GM12878 (cell line): ENCODE measurements around the gene TPK1.

Source experiments
- CHD2 ChIP-seq: IDR thresholded peaks from 2 replicates; pipeline ENCODE4 v1.6.1; 2011; ENCODE audit warnings: low read depth, low read length, improper control_type of control experiment, borderline replicate concordance
- CREB1 ChIP-seq: IDR thresholded peaks from 2 replicates; pipeline ENCODE4 v1.6.1; 2012; ENCODE audit warnings: low read depth, mild to moderate bottlenecking, inconsistent platforms
- EP300 ChIP-seq, 2 experiments: fragments of 150-350 bp in 1 of 2; IDR thresholded peaks; 2 replicates each; pipeline ENCODE4 v1.6.1; 2011 to 2012; ENCODE audit warnings: low read depth in 2 of 2, low read length in 2 of 2, borderline replicate concordance in 1 of 2, improper control_type of control experiment in 1 of 2, inconsistent platforms in 1 of 2; ENCODE audit not compliant: control insufficient read depth in 1 of 2
- FOS ChIP-seq: IDR thresholded peaks from 3 replicates; pipeline ENCODE4 v1.6.1; 2011; ENCODE audit warnings: borderline replicate concordance; ENCODE audit not compliant: insufficient read length; ENCODE audit errors: extremely low read depth
- FOXM1 ChIP-seq: IDR thresholded peaks from 2 replicates; pipeline ENCODE4 v1.6.1; 2012; ENCODE audit warnings: low read depth, mild to moderate bottlenecking, inconsistent platforms, low read length, moderate library complexity
- IKZF1 ChIP-seq: fragments of 450-650 bp; conservative IDR thresholded peaks from 2 replicates; pipeline ENCODE4 v1.6.1; 2017; ENCODE audit warnings: antibody characterized with exemption, mild to moderate bottlenecking
- KAT2A ChIP-seq: conservative IDR thresholded peaks from 2 replicates; pipeline ENCODE4 v1.6.1; 2011; ENCODE audit warnings: low read depth, low read length; ENCODE audit not compliant: control insufficient read depth
- POLR2AphosphoS5 ChIP-seq: IDR thresholded peaks from 2 replicates; pipeline ENCODE4 v1.6.1; 2011; ENCODE audit warnings: mild to moderate bottlenecking, low read length, inconsistent platforms
- YY1 ChIP-seq: IDR thresholded peaks from 2 replicates; pipeline ENCODE4 v1.6.1; 2011; ENCODE audit warnings: low read depth, mild to moderate bottlenecking, low read length
- ZNF217 ChIP-seq: fragments of 450-650 bp; IDR thresholded peaks from 2 replicates; pipeline ENCODE4 v1.6.1; 2017; ENCODE audit warnings: antibody characterized with exemption, mild to moderate bottlenecking
- TF ChIP-seq, protein P1 (sequence below): fragments of 450-650 bp; IDR thresholded peaks from 2 replicates; pipeline ENCODE4 v1.6.1; 2017; ENCODE audit warnings: borderline replicate concordance
- TF ChIP-seq, protein P2 (sequence below), 3 experiments: IDR thresholded peaks in 2 of 3; conservative IDR thresholded peaks in 1 of 3; 2 replicates each; pipeline ENCODE4 v1.5.1; 2011; ENCODE audit warnings: low read depth in 3 of 3, low read length in 3 of 3, mild to moderate bottlenecking in 3 of 3, control low read depth in 2 of 3, moderate library complexity in 2 of 3, inconsistent platforms in 1 of 3, mixed read lengths in 1 of 3; ENCODE audit not compliant: control insufficient read depth in 2 of 3, insufficient read depth in 1 of 3; ENCODE audit errors: extremely low read depth in 1 of 3

DNA sequence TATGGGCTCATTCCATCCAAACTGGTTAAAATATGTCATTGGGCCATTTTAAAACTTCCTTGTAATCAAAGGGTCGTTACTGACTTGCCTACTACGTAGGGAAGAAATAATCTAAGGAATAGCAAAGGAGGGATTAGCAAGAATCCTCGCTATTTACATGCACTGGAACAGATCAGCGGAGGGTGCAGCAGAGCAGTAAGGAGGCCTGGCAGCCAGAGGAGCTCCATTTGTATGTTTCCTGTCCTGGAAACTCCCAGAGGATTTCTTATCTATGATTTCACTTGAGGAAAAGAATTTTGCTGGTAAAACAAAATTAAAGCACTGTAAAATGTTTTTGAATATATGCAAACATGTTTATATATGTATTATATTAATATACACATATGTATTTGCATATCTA is 107.3 kb downstream of the TPK1 start:
- TF ChIP-seq, protein P1, sequence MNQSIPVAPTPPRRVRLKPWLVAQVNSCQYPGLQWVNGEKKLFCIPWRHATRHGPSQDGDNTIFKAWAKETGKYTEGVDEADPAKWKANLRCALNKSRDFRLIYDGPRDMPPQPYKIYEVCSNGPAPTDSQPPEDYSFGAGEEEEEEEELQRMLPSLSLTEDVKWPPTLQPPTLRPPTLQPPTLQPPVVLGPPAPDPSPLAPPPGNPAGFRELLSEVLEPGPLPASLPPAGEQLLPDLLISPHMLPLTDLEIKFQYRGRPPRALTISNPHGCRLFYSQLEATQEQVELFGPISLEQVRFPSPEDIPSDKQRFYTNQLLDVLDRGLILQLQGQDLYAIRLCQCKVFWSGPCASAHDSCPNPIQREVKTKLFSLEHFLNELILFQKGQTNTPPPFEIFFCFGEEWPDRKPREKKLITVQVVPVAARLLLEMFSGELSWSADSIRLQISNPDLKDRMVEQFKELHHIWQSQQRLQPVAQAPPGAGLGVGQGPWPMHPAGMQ: no peak
- TF ChIP-seq CHD2: no peak
- TF ChIP-seq CREB1: no peak
- TF ChIP-seq, protein P2, sequence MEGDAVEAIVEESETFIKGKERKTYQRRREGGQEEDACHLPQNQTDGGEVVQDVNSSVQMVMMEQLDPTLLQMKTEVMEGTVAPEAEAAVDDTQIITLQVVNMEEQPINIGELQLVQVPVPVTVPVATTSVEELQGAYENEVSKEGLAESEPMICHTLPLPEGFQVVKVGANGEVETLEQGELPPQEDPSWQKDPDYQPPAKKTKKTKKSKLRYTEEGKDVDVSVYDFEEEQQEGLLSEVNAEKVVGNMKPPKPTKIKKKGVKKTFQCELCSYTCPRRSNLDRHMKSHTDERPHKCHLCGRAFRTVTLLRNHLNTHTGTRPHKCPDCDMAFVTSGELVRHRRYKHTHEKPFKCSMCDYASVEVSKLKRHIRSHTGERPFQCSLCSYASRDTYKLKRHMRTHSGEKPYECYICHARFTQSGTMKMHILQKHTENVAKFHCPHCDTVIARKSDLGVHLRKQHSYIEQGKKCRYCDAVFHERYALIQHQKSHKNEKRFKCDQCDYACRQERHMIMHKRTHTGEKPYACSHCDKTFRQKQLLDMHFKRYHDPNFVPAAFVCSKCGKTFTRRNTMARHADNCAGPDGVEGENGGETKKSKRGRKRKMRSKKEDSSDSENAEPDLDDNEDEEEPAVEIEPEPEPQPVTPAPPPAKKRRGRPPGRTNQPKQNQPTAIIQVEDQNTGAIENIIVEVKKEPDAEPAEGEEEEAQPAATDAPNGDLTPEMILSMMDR (IDR thresholded peaks at IDR 0.05 in 2 of 3, conservative IDR thresholded peaks at IDR 0.05 in 1 of 3; ENCODE audit: control insufficient read depth in 2 of 3, extremely low read depth in 1 of 3, insufficient read depth in 1 of 3, low read depth in 3 of 3, low read length in 3 of 3): no peak
- no peak for TF ChIP-seq FOS
- TF ChIP-seq YY1: no peak
- TF ChIP-seq IKZF1: no peak
- no peak for TF ChIP-seq KAT2A
- no peak for TF ChIP-seq POLR2AphosphoS5
- no peak for TF ChIP-seq ZNF217
- TF ChIP-seq EP300 (IDR thresholded peaks at IDR 0.05; ENCODE audit: borderline replicate concordance in 1 of 2, control insufficient read depth in 1 of 2, low read depth in 2 of 2, low read length in 2 of 2): no peak
- TF ChIP-seq FOXM1: no peak
